Fibroblast of skin of right biceps (primary cell): ENCODE results near the gene ALKBH2.
"Not testable (repeated sequence)": the region's sequence is repeated elsewhere in the genome, so short reads cannot be mapped to it uniquely, and the experiment has no call there.

Experiments
- DNase-seq: peaks from one replicate; pipeline ENCODE4 v3.0.0-alpha.2; 2013

ALKBH2 gene

DNA sequence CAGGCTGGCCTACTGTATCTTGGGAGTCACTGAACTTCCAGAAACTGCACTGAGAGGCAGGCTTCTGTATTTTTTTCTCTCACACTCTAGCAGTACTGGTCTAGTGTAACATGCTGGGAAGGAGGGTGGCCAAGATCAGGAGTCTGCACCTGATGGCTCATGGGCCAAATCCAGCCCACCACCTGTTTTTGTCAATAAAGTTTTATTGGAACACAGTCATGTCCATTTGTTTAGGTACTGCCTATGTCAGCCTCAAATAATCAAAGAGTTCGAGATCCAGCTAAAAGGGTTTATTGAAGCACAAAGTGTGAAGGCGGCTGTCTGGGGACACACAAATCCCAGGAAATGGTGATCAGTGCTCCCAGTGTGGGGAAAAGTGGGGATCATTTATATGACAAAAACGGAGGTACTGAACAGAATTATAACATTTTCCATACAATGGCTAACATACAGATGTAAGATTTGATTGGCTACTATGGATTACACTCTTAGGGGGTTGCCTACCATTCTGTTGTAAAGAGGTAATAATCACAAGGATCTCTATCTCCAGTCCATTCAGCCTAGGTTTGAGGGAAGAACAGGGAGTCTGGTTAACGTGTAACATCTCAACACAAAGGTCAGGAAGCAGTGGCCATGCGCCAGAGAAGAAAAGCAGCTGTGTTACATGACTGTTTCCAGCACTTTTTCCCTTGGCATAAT lies 28.0 kb downstream of the ALKBH2 start:
- no peak for DNase-seq

DNA sequence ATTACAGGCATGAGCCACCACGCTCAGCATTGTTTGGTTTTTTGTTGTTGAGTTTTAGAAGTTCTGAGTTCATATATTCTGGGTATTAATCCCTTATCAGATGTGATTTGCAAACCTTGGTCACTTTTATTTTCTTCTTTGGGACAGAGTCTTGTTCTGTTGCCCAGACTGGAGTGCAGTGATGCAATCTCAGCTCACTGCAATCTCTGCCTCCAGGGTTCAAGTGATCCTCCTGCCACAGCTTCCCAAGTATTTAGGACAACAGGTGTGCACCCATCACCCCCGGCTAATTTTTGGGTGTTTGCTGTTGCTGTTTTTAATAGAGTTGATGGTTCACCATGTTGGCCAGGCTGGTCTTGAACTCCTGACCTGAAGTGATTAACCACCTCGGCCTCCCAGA lies 29.1 kb downstream of the ALKBH2 start:
- DNase-seq, result no peak

DNA sequence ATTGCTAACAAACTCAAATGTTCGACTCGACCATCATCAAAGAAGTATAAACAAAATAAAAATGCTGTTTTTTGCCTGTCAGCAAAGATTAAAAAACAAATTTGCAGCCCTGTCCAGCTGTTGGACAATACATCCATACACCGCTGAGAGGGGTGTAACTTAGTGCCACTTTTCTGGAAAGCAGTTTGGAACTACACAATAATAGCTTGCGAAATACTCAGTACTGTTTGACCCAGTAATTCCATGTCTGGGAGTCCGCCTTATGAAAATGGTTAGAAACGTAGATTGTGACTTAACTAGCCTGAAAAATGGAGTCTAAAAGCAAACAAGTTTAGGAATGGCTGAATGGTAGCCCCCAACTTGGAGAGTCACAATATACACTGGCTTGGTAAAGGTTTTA lies 34.5 kb downstream of the ALKBH2 start:
- no peak for DNase-seq

DNA sequence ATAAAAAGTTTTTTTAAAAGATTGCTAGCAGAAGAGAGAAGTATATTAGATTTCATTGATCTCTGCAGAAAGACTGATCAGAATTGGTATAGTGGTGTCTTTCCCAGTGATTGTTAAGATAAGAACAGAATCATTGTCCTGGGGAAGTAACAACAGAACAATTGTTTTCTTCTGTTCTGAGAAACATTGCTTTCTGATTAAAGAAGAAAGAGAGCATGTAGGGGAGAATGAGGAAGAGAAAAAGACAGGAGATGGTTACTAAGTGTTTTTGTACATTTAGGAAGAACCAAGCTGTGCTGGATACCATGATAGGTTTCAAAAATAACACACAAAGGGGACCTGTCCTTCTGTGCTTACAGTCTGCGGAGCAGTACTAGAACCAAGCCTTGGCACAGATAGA lies 35.9 kb downstream of the ALKBH2 start:
- DNase-seq, result no peak

DNA sequence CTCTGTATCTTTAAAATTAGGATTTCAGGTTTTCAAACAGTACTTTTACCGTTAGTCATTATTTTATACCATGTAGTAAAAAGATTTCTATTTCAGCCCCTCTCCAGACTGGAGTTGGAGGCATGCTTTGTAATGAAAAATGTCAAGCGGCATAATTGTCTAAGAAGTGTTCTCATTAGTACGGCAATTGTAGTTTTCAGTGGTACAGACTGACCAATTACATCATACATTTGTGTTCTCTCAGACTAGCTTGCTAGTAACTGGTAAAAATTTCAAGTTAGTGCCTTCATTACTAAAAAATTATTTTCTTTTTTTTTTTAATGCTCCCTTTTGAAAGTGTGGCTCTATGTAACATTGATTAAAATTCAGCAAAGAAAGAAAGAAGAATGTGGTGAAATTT lies 36.4 kb downstream of the ALKBH2 start:
- DNase-seq, result no peak

DNA sequence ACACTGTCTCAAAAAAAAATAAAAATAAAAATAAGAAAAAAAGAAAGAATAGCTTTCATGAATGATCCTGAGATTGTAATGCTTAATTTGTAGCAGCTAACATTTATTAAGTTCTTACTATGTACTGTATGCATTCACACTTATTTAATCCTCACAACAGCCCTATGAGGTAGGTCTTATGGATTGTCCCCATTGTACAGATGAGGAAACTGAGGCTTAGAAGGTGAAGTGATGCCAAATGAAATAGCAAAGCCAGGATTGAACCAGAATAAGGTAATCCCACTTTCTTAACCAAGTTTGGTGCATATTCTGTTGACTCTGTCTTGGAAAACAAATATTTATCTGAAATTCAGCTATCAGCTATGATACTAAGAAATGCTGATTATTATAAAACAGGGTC lies 38.8 kb downstream of the ALKBH2 start:
- DNase-seq, result no peak

DNA sequence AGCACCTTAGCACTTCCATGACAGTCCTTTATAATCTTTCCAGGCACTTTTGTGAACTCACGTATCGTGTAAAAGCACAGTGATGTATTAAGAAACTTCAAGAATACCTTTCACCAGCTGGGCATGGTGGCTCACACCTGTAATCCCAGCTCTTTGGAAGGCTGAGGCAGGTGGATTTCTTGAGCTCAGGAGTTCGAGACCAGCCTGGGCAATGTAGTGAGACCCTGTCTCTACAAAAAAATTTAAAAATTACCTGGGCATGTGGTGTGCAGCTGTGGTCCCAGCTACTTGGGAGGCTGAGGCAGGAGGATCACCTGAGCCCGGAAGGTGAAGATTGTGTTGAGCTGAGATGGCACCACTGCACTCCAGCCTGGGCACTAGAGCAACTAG lies 39.2 kb downstream of the ALKBH2 start:
- not testable (repeated sequence) for DNase-seq

DNA sequence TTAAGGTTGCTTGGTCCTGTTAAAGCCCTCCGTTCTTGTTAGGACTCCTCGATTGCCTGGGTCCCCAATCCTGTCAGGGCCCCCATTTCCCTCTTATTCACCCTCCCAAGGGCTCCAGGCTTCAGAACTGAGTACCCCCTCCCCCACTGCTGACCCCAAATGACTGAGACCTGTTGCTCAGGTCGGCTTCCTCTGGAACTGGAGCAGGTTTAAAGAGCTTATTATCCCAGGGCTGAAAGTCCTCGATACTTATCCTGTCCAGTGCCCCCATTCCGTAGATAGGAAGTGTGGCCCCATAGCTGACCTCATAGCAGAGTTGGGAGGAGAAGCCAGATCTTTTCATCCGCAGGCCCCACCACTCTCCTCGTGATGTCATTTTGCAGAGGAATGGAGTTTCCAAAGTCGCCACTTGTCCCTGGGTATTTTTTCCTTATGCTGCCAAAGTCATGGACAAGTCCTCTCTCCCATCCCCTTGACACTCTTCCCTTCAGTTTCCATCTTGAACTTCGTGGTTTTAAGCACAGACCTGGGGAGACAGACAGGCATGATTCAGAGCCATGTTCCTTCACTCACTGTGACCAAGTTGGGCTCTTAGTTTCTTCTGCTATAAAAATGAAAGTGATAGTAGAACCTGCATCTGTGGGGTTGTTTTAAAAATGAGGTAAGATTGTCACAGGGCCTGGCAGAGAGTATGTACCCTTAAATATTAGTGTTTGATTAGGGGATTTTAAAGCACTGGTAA lies 39.7 kb downstream of the ALKBH2 start:
- no peak for DNase-seq

DNA sequence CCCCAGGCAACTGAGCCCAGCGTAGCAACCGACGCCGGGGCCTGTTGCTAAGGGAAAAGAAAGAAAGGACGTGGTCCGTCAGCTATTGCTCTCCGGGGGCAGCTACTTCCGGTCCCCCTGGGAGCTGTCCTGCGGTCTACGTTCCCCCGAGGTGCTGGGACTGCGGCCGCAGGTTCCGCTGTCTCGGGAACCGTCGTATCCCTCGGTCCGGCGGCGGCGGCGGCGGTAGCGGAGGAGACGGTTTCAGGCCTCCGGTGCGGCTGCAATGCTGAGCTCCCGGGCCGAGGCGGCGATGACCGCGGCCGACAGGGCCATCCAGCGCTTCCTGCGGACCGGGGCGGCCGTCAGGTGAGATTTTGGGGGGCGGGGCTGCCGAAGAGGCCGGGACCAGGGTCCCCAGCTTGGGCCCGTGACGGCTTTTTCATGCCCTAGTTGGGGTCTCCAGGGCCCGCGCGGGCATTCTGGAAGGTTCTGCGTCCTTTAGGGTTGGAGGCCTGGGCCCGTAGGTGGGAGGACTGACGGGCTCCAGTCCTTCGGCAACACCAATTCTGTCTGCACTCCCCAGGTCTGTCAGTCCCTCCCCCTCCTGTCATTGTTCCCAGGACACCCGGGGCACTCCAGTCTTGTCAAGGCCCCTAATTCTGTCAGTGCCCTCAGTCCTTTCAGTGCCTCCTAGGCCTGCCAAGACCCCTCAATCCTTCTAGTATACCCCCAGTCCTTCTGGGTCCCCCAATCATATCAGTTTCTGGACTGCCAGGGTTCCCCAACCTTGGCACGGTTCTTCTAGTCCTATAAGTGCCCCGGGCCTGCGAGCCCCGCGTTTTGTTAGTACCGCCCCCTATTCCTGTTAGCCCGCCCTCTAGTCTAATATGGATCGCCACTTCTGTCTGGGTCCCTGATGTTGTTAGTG lies 40.6 kb downstream of the ALKBH2 start, which contains the start of gene USP30:
Gene USP30, plus strand, starts transcription at position 163 of the 910 bp plus-strand sequence. Its CDS starts 103 bp downstream, at position 266.
- peak; percentile 88 for DNase-seq

DNA sequence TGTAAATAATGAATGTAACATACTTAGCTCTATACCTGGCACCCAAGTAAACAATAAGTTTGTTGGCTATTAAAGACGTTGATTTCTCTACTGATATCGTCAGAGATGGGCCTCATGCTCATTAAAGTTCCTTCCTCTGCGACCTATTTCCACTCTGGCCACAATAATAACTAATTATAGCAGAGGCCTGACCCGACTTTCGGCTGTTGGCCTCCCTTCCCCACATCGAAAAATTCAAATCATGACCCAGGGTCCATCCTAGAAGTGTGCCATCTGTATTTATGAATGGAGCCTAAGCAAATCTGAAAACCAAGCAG lies 41.2 kb downstream of the ALKBH2 start:
- DNase-seq, result no peak

DNA sequence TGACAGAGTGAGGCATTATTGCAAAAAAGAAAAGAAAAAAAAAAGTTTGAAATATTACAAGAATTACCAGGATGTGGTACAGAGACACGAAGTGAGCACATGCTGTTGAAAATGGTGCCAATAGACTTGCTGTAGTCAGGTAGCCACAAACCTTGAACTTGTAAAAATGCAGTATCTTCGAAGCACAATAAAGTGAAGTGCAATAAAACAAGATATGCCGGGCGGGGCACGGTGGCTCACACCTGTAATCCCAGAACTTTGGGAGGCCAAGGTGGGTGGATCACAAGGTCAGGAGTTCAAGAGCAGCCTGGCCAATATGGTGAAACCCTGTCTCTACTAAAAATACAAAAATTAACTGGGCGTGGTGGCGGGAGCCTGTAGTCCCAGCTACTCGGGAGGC lies 43.5 kb downstream of the ALKBH2 start:
- DNase-seq, result not testable (repeated sequence)

DNA sequence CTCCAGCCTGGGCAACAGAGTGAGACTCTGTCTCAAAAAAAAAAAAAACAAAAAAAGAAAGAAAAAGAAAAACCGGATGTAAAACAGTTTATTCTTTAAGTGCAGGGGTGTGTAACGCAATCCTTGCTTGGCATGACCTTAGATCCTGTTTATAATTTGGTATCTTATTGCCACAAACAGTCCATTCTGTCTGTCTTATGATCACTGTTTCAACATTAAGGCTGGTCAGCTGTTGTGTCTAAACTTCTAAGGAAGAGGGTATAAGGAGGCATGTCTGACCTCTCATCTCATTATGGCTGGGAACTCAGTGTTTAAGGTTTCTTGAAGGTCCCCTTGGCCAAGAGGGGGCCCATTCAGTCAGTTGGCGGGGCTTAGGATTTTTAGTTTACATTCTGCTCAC lies 44.6 kb downstream of the ALKBH2 start:
- not testable (repeated sequence) for DNase-seq

DNA sequence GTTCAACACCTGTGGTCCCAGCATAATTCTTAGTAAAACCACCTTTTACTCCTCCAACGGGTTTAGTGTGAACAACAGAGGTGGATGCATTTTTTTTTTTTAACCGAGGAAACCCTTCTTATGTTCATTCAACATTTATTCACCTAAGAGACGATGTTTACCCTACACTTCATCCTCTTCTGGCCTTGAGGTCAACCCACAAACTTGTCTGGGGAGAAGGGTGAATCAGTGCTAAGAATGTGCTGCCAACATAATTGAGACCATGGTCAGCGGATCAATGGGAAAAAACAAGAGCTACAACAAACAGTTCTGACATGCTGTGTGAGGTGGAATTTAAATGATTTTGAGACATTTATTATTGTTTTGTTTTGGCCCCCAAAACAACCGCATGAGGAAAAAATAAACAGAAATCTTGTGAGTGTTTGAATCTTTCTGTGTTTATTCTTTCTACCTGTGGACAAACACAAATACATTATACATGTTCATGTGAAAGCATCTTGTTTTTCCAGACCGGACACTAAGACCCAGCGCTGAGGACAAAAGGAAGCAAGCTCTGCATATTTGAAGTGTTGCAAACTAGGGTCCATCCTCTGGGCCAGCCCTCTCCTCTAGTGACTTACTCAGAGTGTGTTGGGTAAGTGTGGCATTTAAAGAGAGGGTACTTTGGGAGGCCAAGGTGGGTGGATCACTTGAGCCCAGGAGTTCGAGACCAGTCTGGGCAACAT lies 46.0 kb downstream of the ALKBH2 start:
- no peak for DNase-seq

DNA sequence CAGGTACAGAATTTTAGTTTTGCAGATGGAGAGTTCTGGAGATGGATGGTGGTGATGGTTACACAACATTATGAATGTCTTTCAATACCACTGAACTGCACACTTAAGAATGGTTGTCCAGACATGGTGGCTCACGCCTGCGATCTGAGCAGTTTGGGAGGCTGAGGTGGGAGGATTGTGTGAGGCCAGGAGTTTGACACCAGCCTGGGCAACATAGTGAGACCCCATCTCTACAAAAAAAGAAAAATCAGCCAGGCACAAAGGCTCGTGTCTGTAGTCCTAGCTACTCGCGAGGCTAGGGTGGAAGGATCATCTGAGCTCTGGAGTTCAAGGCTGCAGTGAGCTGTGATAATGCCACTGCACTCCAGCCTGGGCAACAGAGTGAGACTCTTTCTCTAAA lies 49.0 kb downstream of the ALKBH2 start:
- no peak for DNase-seq
